Measurements from ENCODE around the gene EPB41L2. TPM values are rescaled to one million over a fixed set of nuclear protein-coding genes. Genes with fewer than 3 reads are reported as not detected.

The EPB41L2 gene
- total RNA-seq, 4 donors from 2014 or later: 46.1 to 258 (median 88.3) TPM

DNA sequence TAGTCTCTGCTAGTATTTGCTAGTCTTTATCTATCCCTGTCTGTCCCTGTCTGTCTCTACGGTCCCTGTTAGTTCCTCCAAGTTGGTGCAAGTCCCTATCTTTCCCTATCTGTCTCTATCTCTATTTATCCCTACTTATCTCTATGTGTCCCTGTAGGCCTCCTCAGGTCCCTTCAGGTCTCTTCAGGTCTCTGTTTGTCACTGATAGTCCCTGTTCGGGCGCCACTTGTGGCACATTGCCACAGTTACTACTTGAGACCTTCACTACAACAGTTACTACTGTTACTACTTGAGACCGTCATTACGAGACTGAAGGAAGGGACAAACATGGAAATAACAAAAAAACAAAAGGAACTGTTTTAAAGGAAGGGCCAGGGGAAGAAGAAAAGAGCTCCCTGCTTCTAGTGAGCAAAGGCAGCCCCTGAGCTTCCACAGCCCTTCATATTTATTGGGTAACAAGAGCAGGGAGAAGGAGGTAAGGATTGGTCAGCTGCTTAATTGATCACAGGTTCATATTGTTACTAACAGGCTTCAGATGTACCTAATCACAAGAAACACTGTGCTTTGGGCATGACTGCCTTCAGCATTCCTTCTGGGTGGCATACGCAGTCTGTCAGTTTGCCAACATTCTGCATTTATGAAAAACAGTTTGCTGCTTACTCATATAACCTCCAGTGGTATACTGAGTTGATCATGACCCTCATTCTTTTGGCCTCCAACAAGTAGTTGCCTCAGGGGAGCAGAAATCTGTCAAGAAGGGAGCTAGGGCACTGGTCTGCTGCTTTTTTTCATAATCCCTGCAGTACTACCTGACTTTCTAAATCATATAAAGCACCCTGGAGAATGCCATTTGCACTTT lies 8.4 kb downstream of the EPB41L2 start:
- H3K27me3 ChIP-seq: no peaks in the 10 kb centered on the region
- H3K4me3 ChIP-seq: no peak overlapping the region
- TF ChIP-seq POLR2A (IDR thresholded peaks at IDR 0.05): no peak
- TF ChIP-seq, protein P1, sequence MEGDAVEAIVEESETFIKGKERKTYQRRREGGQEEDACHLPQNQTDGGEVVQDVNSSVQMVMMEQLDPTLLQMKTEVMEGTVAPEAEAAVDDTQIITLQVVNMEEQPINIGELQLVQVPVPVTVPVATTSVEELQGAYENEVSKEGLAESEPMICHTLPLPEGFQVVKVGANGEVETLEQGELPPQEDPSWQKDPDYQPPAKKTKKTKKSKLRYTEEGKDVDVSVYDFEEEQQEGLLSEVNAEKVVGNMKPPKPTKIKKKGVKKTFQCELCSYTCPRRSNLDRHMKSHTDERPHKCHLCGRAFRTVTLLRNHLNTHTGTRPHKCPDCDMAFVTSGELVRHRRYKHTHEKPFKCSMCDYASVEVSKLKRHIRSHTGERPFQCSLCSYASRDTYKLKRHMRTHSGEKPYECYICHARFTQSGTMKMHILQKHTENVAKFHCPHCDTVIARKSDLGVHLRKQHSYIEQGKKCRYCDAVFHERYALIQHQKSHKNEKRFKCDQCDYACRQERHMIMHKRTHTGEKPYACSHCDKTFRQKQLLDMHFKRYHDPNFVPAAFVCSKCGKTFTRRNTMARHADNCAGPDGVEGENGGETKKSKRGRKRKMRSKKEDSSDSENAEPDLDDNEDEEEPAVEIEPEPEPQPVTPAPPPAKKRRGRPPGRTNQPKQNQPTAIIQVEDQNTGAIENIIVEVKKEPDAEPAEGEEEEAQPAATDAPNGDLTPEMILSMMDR (IDR thresholded peaks at IDR 0.05): no peak

DNA sequence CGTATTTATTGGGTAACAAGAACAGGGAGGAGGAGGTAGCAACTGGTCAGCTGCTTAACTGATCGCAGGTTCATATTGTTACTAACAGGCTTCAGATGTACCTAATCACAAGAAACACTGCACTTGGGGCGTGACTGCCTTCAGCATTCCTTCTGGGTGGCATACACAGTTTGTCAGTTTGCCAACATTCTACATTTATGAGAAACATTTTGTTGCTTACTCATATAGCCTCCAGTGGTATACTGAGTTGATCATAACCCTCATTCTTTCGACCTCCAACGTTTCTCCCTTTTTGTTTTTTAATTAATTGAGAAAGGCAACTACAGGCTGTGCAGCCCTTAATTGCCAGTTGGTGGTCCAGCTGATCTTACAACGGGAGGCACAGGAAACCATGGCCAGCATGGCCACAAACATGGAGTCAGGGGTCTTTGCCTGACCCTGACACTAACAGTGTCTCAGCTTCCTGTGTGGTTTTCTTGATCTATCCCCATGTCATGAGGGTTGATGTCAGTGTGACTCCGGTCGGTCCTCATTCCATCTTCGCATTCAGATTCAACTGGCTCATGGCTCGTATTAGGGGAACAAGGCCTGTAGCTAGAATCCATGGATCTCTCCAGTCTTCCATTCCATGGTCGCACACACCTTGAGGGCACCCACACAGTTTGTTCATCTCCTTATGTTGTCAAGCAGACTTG lies 9.4 kb downstream of the EPB41L2 start:
- TF ChIP-seq POLR2A (IDR thresholded peaks at IDR 0.05): no peak
- TF ChIP-seq, protein P1 (IDR thresholded peaks at IDR 0.05): no peak
- Histone ChIP-seq H3K4me3 (no peak overlapping the region), H3K27ac (no peak overlapping the region), H3K27me3 (no peaks in the 10 kb centered on the region), H3K4me1 (no peaks in the 10 kb centered on the region), H3K9me3 (peaks cover 0 to 19% (median 8%) of the 10 kb centered on the region in 4 donors), H3K36me3 (no peaks in the 10 kb centered on the region)
- DNase-seq: no peak

More for the DNA sequence above, 8.4 kb downstream of the EPB41L2 start:
- no peak overlapping the region for H3K27ac ChIP-seq
- H3K4me1 ChIP-seq: no peaks in the 10 kb centered on the region
- peaks cover 0 to 19% (median 8%) of the 10 kb centered on the region in 4 donors for H3K9me3 ChIP-seq
- DNase-seq: no peak
- H3K36me3 ChIP-seq: no peaks in the 10 kb centered on the region

DNA sequence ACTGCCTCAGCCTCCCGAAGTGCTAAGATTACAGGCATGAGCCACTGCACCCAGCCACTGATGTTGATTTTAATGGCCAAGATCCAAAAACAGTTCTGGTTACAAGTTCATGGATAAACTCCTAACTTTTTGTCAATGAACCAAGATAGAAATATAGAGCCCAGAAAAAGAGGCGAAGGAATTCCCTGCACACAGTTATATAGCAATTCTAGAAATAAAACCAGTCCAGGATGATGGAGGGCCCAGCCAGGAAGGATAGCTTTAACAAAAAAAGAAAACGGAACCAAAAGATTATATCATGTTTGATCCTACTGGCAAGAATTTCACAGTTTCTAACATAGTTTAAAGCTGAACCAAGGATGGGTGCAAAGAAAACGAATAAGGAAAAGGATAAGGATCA lies 10.9 kb downstream of the EPB41L2 start:
- DNase-seq: no peak
- H3K27me3 ChIP-seq: no peaks in the 10 kb centered on the region
- no peak overlapping the region for H3K4me3 ChIP-seq
- TF ChIP-seq, protein P1 (IDR thresholded peaks at IDR 0.05): no peak
- no peak for TF ChIP-seq POLR2A (IDR thresholded peaks at IDR 0.05)
- H3K9me3 ChIP-seq: peaks cover 0 to 19% (median 8%) of the 10 kb centered on the region in 4 donors
- H3K27ac ChIP-seq: no peak overlapping the region
- H3K4me1 ChIP-seq: no peaks in the 10 kb centered on the region
- H3K36me3 ChIP-seq: no peaks in the 10 kb centered on the region

DNA sequence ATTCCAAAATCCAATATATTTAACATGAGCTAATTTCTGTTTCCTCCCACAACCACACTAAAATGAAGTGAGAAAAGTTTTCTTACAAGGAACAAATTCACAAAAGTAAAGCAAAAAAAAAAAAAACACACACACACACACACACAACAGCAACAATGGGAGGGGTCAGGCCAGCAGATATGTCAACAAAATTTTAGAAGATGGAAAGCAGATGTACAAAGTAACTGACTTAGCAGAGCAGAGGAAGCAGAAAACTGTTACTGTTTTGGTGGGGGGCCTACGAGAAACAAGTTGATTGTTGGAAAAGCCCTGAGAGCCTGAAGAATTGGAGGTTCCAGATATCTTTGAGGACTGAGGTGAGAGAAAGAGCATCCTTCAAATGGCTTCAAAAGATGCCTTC lies 11.7 kb downstream of the EPB41L2 start:
- no peak for DNase-seq
- no peaks in the 10 kb centered on the region for H3K27me3 ChIP-seq
- TF ChIP-seq POLR2A (IDR thresholded peaks at IDR 0.05): no peak
- TF ChIP-seq, protein P1 (IDR thresholded peaks at IDR 0.05): no peak
- peaks cover 0 to 19% (median 8%) of the 10 kb centered on the region in 4 donors for H3K9me3 ChIP-seq
- H3K27ac ChIP-seq: no peak overlapping the region
- H3K4me1 ChIP-seq: no peaks in the 10 kb centered on the region
- no peak overlapping the region for H3K4me3 ChIP-seq
- H3K36me3 ChIP-seq: no peaks in the 10 kb centered on the region

DNA sequence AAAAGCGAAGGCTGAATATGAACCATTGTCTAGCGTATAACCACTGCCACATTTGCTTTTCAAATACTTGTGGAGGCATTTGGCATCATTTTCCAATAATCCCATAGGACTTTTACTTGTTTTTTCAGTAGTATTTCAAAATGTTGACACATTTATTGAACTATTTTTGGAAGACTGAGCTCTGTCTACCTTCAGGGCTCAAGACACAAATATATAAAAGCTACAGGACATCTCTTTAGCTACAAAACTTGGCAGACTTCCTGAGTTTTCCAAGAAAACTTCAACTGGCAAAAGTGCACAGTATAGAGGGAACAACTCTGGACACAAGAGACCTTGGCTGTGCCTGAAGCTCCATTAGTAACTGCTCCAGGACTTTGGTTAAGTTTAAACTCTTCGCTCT lies 13.4 kb downstream of the EPB41L2 start:
- Histone ChIP-seq H3K9me3 (peaks cover 0 to 14% (median 6%) of the 10 kb centered on the region in 4 donors), H3K27ac (no peak overlapping the region), H3K4me3 (no peak overlapping the region), H3K4me1 (no peaks in the 10 kb centered on the region), H3K36me3 (no peaks in the 10 kb centered on the region), H3K27me3 (no peaks in the 10 kb centered on the region)
- no peak for DNase-seq
- no peak for TF ChIP-seq POLR2A (IDR thresholded peaks at IDR 0.05)
- TF ChIP-seq, protein P1 (IDR thresholded peaks at IDR 0.05): no peak

All from Peyer's patch (tissue), 4 donors.